Activated T-helper 1 cell treated with anti-CD3 and anti-CD28 coated beads, Interleukin-12 subunit alpha, Interleukin-12 subunit beta, Interleukin-2, Interleukin-4 antibody, amounts not matched to agents 30 ng/mL and 10 ng/mL and 1 ng/mL, durations not matched to agents 14 hours and 24 hours and 36 hours (primary cell): ENCODE data around the gene EXOC3L2. TPM values are rescaled to one million over a fixed set of nuclear protein-coding genes. Genes with fewer than 3 reads are reported as not detected.

ENCODE experiments used
- DNase-seq: peaks from one replicate; pipeline ENCODE4 v3.0.0; 2021; ENCODE audit warnings: low spot score
- H3K27ac Mint-ChIP-seq: one replicate; pipeline ENCODE4 v1.8.0; 2021; ENCODE audit warnings: mild to moderate bottlenecking, mixed read lengths
- H3K27me3 Mint-ChIP-seq: one replicate; pipeline ENCODE4 v1.8.0; 2022; ENCODE audit warnings: mild to moderate bottlenecking, moderate library complexity, mixed read lengths; ENCODE audit not compliant: insufficient read depth
- H3K36me3 Mint-ChIP-seq: one replicate; pipeline ENCODE4 v1.8.0; 2021; ENCODE audit warnings: low read depth, mixed read lengths
- H3K4me1 Mint-ChIP-seq: one replicate; pipeline ENCODE4 v1.8.0; 2021; ENCODE audit warnings: low read depth, mixed read lengths
- H3K4me3 Mint-ChIP-seq: one replicate; pipeline ENCODE4 v1.8.0; 2021; ENCODE audit warnings: mild to moderate bottlenecking, moderate library complexity, mixed read lengths
- H3K9me3 Mint-ChIP-seq: one replicate; pipeline ENCODE4 v1.8.0; 2021; ENCODE audit warnings: mixed read lengths
- intact Hi-C: fragments of 100-400 bp; cut with micrococcal nuclease; formaldehyde crosslinking; loops from one replicate; pipeline ENCODE4 v1.15.1; 2024
- total RNA-seq: library from RNA; stranded (reverse); gene quantifications from 2 replicates; pipeline ENCODE4 v1.2.3, GENCODE V29; 2022

The EXOC3L2 gene
- total RNA-seq, 1 donor from 2014 or later, result not detected

GRCh38 chr19:45211751-45212381 is 33.3 kb downstream of the EXOC3L2 start:
- Mint-ChIP-seq H3K9me3 (no peaks in the 10 kb centered on the region), H3K27ac (no peak overlapping the region), H3K4me3 (no peak overlapping the region), H3K36me3 (no peaks in the 10 kb centered on the region), H3K4me1 (peaks cover 6% of the 10 kb centered on the region), H3K27me3 (peaks cover 41% of the 10 kb centered on the region)
- DNase-seq, result no peak
- intact Hi-C loops, result no loop called here

GRCh38 chr19:45206328-45206727 is 38.9 kb downstream of the EXOC3L2 start:
- Mint-ChIP-seq H3K4me3 (no peak overlapping the region), H3K27ac (no peak overlapping the region), H3K4me1 (peaks cover 6% of the 10 kb centered on the region), H3K36me3 (no peaks in the 10 kb centered on the region), H3K9me3 (no peaks in the 10 kb centered on the region), H3K27me3 (peaks cover 12% of the 10 kb centered on the region)
- intact Hi-C loops, result no loop called here
- no peak for DNase-seq

GRCh38 chr19:45205810-45206209 is 39.4 kb downstream of the EXOC3L2 start:
- Mint-ChIP-seq H3K36me3 (no peaks in the 10 kb centered on the region), H3K27ac (no peak overlapping the region), H3K9me3 (no peaks in the 10 kb centered on the region), H3K4me3 (no peak overlapping the region), H3K4me1 (peaks cover 6% of the 10 kb centered on the region), H3K27me3 (peaks cover 9% of the 10 kb centered on the region)
- intact Hi-C loops, result no loop called here
- DNase-seq, result no peak

GRCh38 chr19:45202637-45203036 is 42.6 kb downstream of the EXOC3L2 start:
- Mint-ChIP-seq H3K36me3 (no peaks in the 10 kb centered on the region), H3K4me1 (no peaks in the 10 kb centered on the region), H3K27ac (no peak overlapping the region), H3K27me3 (peaks cover 7% of the 10 kb centered on the region), H3K4me3 (no peak overlapping the region), H3K9me3 (no peaks in the 10 kb centered on the region)
- intact Hi-C loops, result no loop called here
- DNase-seq, result no peak

GRCh38 chr19:45200568-45200967 is 44.6 kb downstream of the EXOC3L2 start:
- H3K36me3 Mint-ChIP-seq, result no peaks in the 10 kb centered on the region
- H3K4me1 Mint-ChIP-seq, result no peaks in the 10 kb centered on the region
- intact Hi-C loops, result no loop called here

GRCh38 chr19:45195764-45196163 is 49.4 kb downstream of the EXOC3L2 start:
- H3K27ac Mint-ChIP-seq, result no peak overlapping the region
- DNase-seq, result no peak
- no peaks in the 10 kb centered on the region for H3K4me1 Mint-ChIP-seq
- H3K36me3 Mint-ChIP-seq, result no peaks in the 10 kb centered on the region
- peaks cover 3% of the 10 kb centered on the region for H3K27me3 Mint-ChIP-seq
- H3K9me3 Mint-ChIP-seq, result no peaks in the 10 kb centered on the region
- no peak overlapping the region for H3K4me3 Mint-ChIP-seq
- intact Hi-C loops, result no loop called here

More at GRCh38 chr19:45200568-45200967, 44.6 kb downstream of the EXOC3L2 start:
- Mint-ChIP-seq H3K27me3 (peaks cover 7% of the 10 kb centered on the region), H3K27ac (no peak overlapping the region), H3K9me3 (no peaks in the 10 kb centered on the region), H3K4me3 (no peak overlapping the region)
- no peak for DNase-seq

- no peaks in the 10 kb centered on the region for H3K36me3 Mint-ChIP-seq
- no peaks in the 10 kb centered on the region for H3K27me3 Mint-ChIP-seq
- no peak overlapping the region for H3K4me3 Mint-ChIP-seq
- no peaks in the 10 kb centered on the region for H3K9me3 Mint-ChIP-seq
- H3K27ac Mint-ChIP-seq, result no peak overlapping the region
- no peaks in the 10 kb centered on the region for H3K4me1 Mint-ChIP-seq
- intact Hi-C loops, result no loop called here
- no peak for DNase-seq
Measured at GRCh38 chr19:45191375-45191774, 53.8 kb downstream of the EXOC3L2 start.

- Mint-ChIP-seq H3K4me3 (no peak overlapping the region), H3K27me3 (no peaks in the 10 kb centered on the region), H3K27ac (no peak overlapping the region), H3K4me1 (no peaks in the 10 kb centered on the region), H3K36me3 (no peaks in the 10 kb centered on the region), H3K9me3 (no peaks in the 10 kb centered on the region)
- intact Hi-C loops, result no loop called here
- no peak for DNase-seq
Measured at GRCh38 chr19:45189971-45190370, 55.2 kb downstream of the EXOC3L2 start.

- Mint-ChIP-seq H3K27me3 (peaks cover 2% of the 10 kb centered on the region), H3K4me1 (no peaks in the 10 kb centered on the region), H3K9me3 (no peaks in the 10 kb centered on the region), H3K4me3 (no peak overlapping the region), H3K36me3 (no peaks in the 10 kb centered on the region), H3K27ac (no peak overlapping the region)
- intact Hi-C loops, result loop anchor here (1.0 kb wide), 2 partner anchors 128 to 151 kb away; no protein-coding TSS in a partner anchor
- DNase-seq, result no peak
Measured at GRCh38 chr19:45187421-45188100, 57.6 kb downstream of the EXOC3L2 start.

- Mint-ChIP-seq H3K9me3 (no peaks in the 10 kb centered on the region), H3K36me3 (no peaks in the 10 kb centered on the region), H3K27ac (no peak overlapping the region), H3K4me1 (peaks cover under 1% of the 10 kb centered on the region), H3K27me3 (peaks cover 2% of the 10 kb centered on the region), H3K4me3 (no peak overlapping the region)
- DNase-seq, result no peak
- intact Hi-C loops, result loop anchor here (1.0 kb wide), 2 partner anchors 127 to 152 kb away; no protein-coding TSS in a partner anchor
Measured at GRCh38 chr19:45186509-45187334, 58.5 kb downstream of the EXOC3L2 start.

- intact Hi-C loops, result no loop called here
- Mint-ChIP-seq H3K36me3 (peaks cover 8% of the 10 kb centered on the region), H3K27me3 (peaks cover 2% of the 10 kb centered on the region), H3K4me3 (no peak overlapping the region), H3K27ac (no peak overlapping the region), H3K4me1 (peaks cover 19% of the 10 kb centered on the region), H3K9me3 (no peaks in the 10 kb centered on the region)
- DNase-seq, result no peak
Measured at GRCh38 chr19:45184115-45184514, 61.1 kb downstream of the EXOC3L2 start.

GRCh38 chr19:45182758-45183157 is 62.4 kb downstream of the EXOC3L2 start:
- no peak for DNase-seq
- Mint-ChIP-seq H3K4me1 (peaks cover 19% of the 10 kb centered on the region), H3K27ac (no peak overlapping the region), H3K9me3 (no peaks in the 10 kb centered on the region), H3K36me3 (peaks cover 9% of the 10 kb centered on the region), H3K4me3 (no peak overlapping the region), H3K27me3 (peaks cover 2% of the 10 kb centered on the region)
- intact Hi-C loops, result no loop called here

- Mint-ChIP-seq H3K27ac (peak overlapping the region; percentile 59), H3K4me3 (peak overlapping the region; percentile 83), H3K9me3 (no peaks in the 10 kb centered on the region), H3K27me3 (peaks cover 2% of the 10 kb centered on the region), H3K36me3 (peaks cover 9% of the 10 kb centered on the region), H3K4me1 (peaks cover 19% of the 10 kb centered on the region)
- intact Hi-C loops, result no loop called here
- DNase-seq, result no peak
Measured at GRCh38 chr19:45180936-45181335, 64.3 kb downstream of the EXOC3L2 start.
